ENCODE measurements around the gene ZNF219. TPM values are rescaled to one million over a fixed set of nuclear protein-coding genes. Genes with fewer than 3 reads are reported as not detected.

ZNF219 gene
- total and polyA plus RNA-seq, 2 of the 13 experiments (the other 11 are each of a cell fraction or from before 2014, with no cell fraction given) = 34.5 to 36.6 TPM

GRCh38 chr14:21068521-21069387 lies 29.7 kb downstream of the ZNF219 start (continued):
- TF ChIP-seq ZNF512B (CRISPR knock-in tag; IDR thresholded peaks at IDR 0.05; ENCODE audit: borderline replicate concordance) (0 out of 2 replicates have a peak, but pooled peaks have one; percentile 14), JUND (CRISPR knock-in tag; IDR thresholded peaks at IDR 0.05) (no peak), ZNF337 (CRISPR knock-in tag; IDR thresholded peaks at IDR 0.05; ENCODE audit: borderline replicate concordance, low read depth) (peak; percentile 56; the same call in 1 of the 2 replicates), PBX3 (CRISPR knock-in tag; IDR thresholded peaks at IDR 0.05; ENCODE audit: borderline replicate concordance) (no peak), HMG20A (CRISPR knock-in tag; IDR thresholded peaks at IDR 0.05; ENCODE audit: borderline replicate concordance) (no peak), BATF2 (CRISPR knock-in tag; IDR thresholded peaks at IDR 0.05) (no peak), ELK4 (CRISPR knock-in tag; IDR thresholded peaks at IDR 0.05; ENCODE audit: borderline replicate concordance) (no peak), ZNF782 (CRISPR knock-in tag; IDR thresholded peaks at IDR 0.05; ENCODE audit: borderline replicate concordance) (no peak), ZNF414 (CRISPR knock-in tag; IDR thresholded peaks at IDR 0.05) (0 out of 2 replicates have a peak, but pooled peaks have one; percentile 35), MTF1 (CRISPR knock-in tag; IDR thresholded peaks at IDR 0.05) (no peak), AKAP8 (CRISPR knock-in tag; IDR thresholded peaks at IDR 0.05) (0 out of 2 replicates have a peak, but pooled peaks have one; percentile 39), ZNF263 (CRISPR knock-in tag; IDR thresholded peaks at IDR 0.05) (no peak; the same call in 1 of the 2 replicates), ZBTB46 (CRISPR knock-in tag; IDR thresholded peaks at IDR 0.05; ENCODE audit: borderline replicate concordance) (no peak), ZNF484 (CRISPR knock-in tag; IDR thresholded peaks at IDR 0.05; ENCODE audit: borderline replicate concordance, low read depth) (no peak), ZNF580 (CRISPR knock-in tag; IDR thresholded peaks at IDR 0.05; ENCODE audit: borderline replicate concordance, low read depth) (no peak), ZBTB7B (CRISPR knock-in tag; IDR thresholded peaks at IDR 0.05) (peak; percentile 79), TEAD3 (CRISPR knock-in tag; optimal IDR thresholded peaks at IDR 0.05; ENCODE audit: borderline replicate concordance) (peak; percentile 5)

Measured in HepG2 (cell line).